Ovary (tissue), 9 donors: Measurements from ENCODE around the gene ANAPC15. TPM values are rescaled to one million over a fixed set of nuclear protein-coding genes. Genes with fewer than 3 reads are reported as not detected.

Experiments
- DNase-seq, 5 donors: peaks; one replicate each; pipeline ENCODE4 v3.0.0-alpha.2; 2019 to 2020
- H3K27ac ChIP-seq, 2 donors: fragments of 200-600 bp; one replicate each; pipeline versions ENCODE4 v1.5.1 to v1.8.0; 2019 to 2022
- H3K27me3 ChIP-seq: fragments of 200-600 bp; one replicate; pipeline ENCODE4 v1.8.0; 2022
- H3K36me3 ChIP-seq: fragments of 200-600 bp; sonication (generic); one replicate; pipeline ENCODE4 v1.5.1; 2019
- H3K4me1 ChIP-seq: one replicate; pipeline ENCODE4 v1.8.1; 2013; ENCODE audit warnings: mild to moderate bottlenecking, moderate library complexity; ENCODE audit not compliant: insufficient read depth
- H3K4me3 ChIP-seq: fragments of 200-600 bp; sonication (generic); one replicate; pipeline ENCODE4 v1.5.1; 2017
- H3K9me3 ChIP-seq, 2 donors: fragments of 200-600 bp in 1 of 2; sonication (generic) in 1 of 2; one replicate each; pipeline versions ENCODE4 v1.5.1 to v1.8.1; 2013 to 2019; ENCODE audit warnings: mild to moderate bottlenecking in 1 of 2, moderate library complexity in 1 of 2
- EP300 ChIP-seq: sonication (generic); formaldehyde crosslinking; IDR thresholded peaks from one replicate; pipeline ENCODE4 v1.6.1; 2017; ENCODE audit warnings: antibody characterized with exemption
- POLR2A ChIP-seq: fragments of 450-650 bp; IDR thresholded peaks from one replicate; pipeline ENCODE4 v1.6.1; 2017; ENCODE audit warnings: antibody characterized with exemption, mild to moderate bottlenecking, moderate library complexity
- WGBS, 3 donors: extraction: QIAGEN DNeasy Blood & Tissue Kit in 1 of 3; methylation state at CpG; one replicate each; pipeline versions ENCODE4 v1.1.5 to v1.1.7; 2013 to 2017; 5-methylcytosine and 5-hydroxymethylcytosine counted together
- intact Hi-C, 4 donors: fragments of 100-400 bp; cut with DNase I; formaldehyde crosslinking; loops; one replicate each; pipeline versions ENCODE4 v1.11.0 to v1.15.1; 2022 to 2023
- polyA plus RNA-seq, 2 donors: library from polyadenylated mRNA; stranded (reverse); fragments of 200-250 nt in 1 of 2; fragments of 350-450 nt in 1 of 2; fragmentation: Illumina TruSeq in 1 of 2; extraction: RNeasy Lipid Tissue Mini Kit (QIAGEN cat#74804) in 1 of 2; gene quantifications; one replicate each; pipeline ENCODE4 v1.2.3, GENCODE V29; 2013 to 2014
- total RNA-seq, 7 donors: library from RNA; depleted of rRNA in 2 of 7; stranded (reverse); fragments of >200 nt in 2 of 7; fragmentation: NEBNext Ultra II Directional in 3 of 7; extraction: Animal tissue kit (Norgen Biotek cat#: 25700) in 3 of 7; gene quantifications; one replicate each; pipeline versions ENCODE4 v1.1.0 to v1.2.4, GENCODE V29; 2016 to 2023
- TF ChIP-seq, protein P1 (sequence below), 3 donors: fragments of 450-650 bp in 2 of 3; fragments of 200-600 bp in 1 of 3; IDR thresholded peaks; one replicate each; pipeline versions ENCODE4 v1.5.1 to v1.8.0; 2016 to 2022; ENCODE audit warnings: antibody characterized with exemption in 3 of 3, mild to moderate bottlenecking in 1 of 3
- donor health status: DM: no; HTN: no; CAD: no; lungs with moderate emphysema.
- donor health status: DM: no; HTN: no; CAD: no.
- donor health status: Bipolar disorder and iron deficiency.
- donor health status: DM: yes; HTN: yes; CAD: no.
- donor health status: DM: no; HTN: no; CAD: no.
- donor health status: DM: yes; HTN: yes; CAD: no.

ANAPC15 gene
- total and polyA plus RNA-seq, 9 donors, result 11.1 to 44.4 (median 23.9) TPM

DNA sequence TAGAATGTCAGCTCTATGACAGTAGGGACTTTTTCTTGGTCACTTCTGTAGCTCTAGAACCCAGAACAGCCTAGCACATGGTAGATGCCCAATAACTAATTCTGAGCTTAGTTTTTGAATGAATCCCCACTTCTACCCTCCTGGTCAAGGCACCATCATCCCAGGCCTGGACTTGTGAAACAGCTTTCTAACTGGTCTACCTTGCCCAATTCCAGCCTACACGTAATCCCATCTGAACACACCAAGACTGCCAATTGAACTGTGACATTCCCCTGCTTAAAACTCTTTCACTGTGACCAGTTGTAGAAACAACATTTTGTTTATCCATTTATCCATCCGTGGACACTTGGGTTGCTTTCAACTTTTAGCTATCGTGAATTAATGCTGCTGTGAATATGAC is 16.9 kb upstream of the ANAPC15 start:
- no peak for DNase-seq
- no peak overlapping the region for H3K4me3 ChIP-seq
- TF ChIP-seq, protein P1, sequence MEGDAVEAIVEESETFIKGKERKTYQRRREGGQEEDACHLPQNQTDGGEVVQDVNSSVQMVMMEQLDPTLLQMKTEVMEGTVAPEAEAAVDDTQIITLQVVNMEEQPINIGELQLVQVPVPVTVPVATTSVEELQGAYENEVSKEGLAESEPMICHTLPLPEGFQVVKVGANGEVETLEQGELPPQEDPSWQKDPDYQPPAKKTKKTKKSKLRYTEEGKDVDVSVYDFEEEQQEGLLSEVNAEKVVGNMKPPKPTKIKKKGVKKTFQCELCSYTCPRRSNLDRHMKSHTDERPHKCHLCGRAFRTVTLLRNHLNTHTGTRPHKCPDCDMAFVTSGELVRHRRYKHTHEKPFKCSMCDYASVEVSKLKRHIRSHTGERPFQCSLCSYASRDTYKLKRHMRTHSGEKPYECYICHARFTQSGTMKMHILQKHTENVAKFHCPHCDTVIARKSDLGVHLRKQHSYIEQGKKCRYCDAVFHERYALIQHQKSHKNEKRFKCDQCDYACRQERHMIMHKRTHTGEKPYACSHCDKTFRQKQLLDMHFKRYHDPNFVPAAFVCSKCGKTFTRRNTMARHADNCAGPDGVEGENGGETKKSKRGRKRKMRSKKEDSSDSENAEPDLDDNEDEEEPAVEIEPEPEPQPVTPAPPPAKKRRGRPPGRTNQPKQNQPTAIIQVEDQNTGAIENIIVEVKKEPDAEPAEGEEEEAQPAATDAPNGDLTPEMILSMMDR (IDR thresholded peaks at IDR 0.05), result no peak
- TF ChIP-seq POLR2A (no peak), EP300 (no peak)
- no peaks in the 10 kb centered on the region for H3K9me3 ChIP-seq
- H3K4me1 ChIP-seq, result no peaks in the 10 kb centered on the region
- intact Hi-C loops, result no loop called here
- 73 to 83% (median 82%) methylated on average over 3 of the region's 3 CpGs for WGBS, 3 donors
- no peak overlapping the region for H3K27ac ChIP-seq
- H3K27me3 ChIP-seq, result no peaks in the 10 kb centered on the region
- no peaks in the 10 kb centered on the region for H3K36me3 ChIP-seq

DNA sequence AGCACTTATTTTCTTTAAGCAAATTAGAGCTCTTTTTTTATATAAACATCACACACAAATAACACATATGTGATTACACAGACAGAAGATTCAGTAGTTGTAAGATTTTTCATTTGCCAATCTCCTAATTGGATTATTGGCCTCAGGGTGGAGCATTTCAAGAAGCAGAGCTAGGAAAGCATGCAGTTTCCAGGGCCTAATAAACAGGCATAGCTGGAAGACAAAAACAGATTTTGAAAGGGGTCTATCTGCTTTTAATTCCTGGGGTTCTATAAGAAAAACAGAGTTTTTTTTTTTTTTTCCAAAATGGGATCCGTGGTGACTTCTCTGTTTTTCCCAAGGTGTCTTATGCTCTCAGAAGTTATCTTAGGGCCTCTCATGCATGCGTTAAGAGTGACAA is 15.4 kb upstream of the ANAPC15 start:
- no peaks in the 10 kb centered on the region for H3K4me1 ChIP-seq
- 50 to 64% (median 62%) methylated on average over 2 of the region's 2 CpGs for WGBS, 3 donors
- no peaks in the 10 kb centered on the region for H3K36me3 ChIP-seq
- H3K27me3 ChIP-seq, result no peaks in the 10 kb centered on the region
- no peak for TF ChIP-seq POLR2A
- TF ChIP-seq, protein P1 (IDR thresholded peaks at IDR 0.05), result no peak
- TF ChIP-seq EP300, result no peak
- intact Hi-C loops, result no loop called here
- no peak for DNase-seq
- H3K9me3 ChIP-seq, result no peaks in the 10 kb centered on the region
- H3K27ac ChIP-seq, result no peak overlapping the region
- no peak overlapping the region for H3K4me3 ChIP-seq

DNA sequence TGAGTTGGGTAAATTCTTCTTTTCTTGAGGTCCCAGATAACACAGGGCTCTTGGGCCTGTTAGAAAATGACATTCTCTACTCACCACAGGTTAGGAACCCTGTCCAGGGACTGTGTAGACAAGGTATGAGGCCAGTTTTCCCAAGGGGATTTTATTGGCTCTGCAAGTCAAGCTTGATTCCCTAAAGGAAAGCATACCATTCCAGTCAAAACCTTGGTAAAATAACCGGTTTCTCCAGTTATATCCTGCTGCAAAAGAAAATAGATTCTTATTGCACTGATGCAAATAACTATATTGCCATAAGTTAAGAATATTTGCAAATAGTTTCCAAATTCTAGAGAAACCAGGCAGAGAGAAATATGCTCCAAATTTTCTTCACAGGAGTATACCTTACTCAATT is 13.5 kb upstream of the ANAPC15 start:
- 59 to 68% (median 63%) methylated on average over 1 of the region's 1 CpG for WGBS, 3 donors
- H3K27ac ChIP-seq, result no peak overlapping the region
- TF ChIP-seq, protein P1 (IDR thresholded peaks at IDR 0.05), result no peak
- TF ChIP-seq POLR2A (no peak), EP300 (no peak)
- H3K36me3 ChIP-seq, result no peaks in the 10 kb centered on the region
- no peak for DNase-seq
- H3K9me3 ChIP-seq, result no peaks in the 10 kb centered on the region
- H3K4me3 ChIP-seq, result no peak overlapping the region
- no peaks in the 10 kb centered on the region for H3K4me1 ChIP-seq
- intact Hi-C loops, result no loop called here
- no peaks in the 10 kb centered on the region for H3K27me3 ChIP-seq

DNA sequence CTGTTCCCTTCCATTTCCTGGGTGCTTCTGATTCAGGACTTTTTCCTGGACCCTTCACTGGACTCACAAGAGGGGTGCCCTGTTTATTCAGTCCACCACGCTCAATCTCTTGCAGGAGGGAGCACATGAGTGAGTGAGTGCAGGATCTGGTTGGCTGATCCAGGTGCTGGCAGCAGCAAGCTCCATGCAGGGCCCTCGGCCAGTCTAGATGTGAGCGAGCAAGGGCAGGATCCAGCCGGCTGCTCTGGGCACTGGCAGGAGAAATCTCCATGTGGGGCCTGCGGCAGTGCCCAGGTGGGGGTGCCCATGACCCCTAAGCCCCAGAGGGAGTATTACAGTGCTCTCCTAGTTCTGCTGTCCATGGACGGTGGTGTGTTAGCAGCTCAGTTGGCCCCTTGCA is 11.6 kb upstream of the ANAPC15 start:
- no peak for DNase-seq
- 82 to 92% (median 92%) methylated on average over 6 of the region's 6 CpGs for WGBS, 3 donors
- H3K36me3 ChIP-seq, result no peaks in the 10 kb centered on the region
- intact Hi-C loops, result no loop called here
- H3K27me3 ChIP-seq, result no peaks in the 10 kb centered on the region
- H3K4me3 ChIP-seq, result no peak overlapping the region
- H3K9me3 ChIP-seq, result no peaks in the 10 kb centered on the region
- H3K27ac ChIP-seq, result no peak overlapping the region
- no peaks in the 10 kb centered on the region for H3K4me1 ChIP-seq
- TF ChIP-seq POLR2A (no peak), EP300 (no peak)
- TF ChIP-seq, protein P1 (IDR thresholded peaks at IDR 0.05), result no peak
